ENCODE measurements around the gene EMILIN2.

Gene EMILIN2

DNA sequence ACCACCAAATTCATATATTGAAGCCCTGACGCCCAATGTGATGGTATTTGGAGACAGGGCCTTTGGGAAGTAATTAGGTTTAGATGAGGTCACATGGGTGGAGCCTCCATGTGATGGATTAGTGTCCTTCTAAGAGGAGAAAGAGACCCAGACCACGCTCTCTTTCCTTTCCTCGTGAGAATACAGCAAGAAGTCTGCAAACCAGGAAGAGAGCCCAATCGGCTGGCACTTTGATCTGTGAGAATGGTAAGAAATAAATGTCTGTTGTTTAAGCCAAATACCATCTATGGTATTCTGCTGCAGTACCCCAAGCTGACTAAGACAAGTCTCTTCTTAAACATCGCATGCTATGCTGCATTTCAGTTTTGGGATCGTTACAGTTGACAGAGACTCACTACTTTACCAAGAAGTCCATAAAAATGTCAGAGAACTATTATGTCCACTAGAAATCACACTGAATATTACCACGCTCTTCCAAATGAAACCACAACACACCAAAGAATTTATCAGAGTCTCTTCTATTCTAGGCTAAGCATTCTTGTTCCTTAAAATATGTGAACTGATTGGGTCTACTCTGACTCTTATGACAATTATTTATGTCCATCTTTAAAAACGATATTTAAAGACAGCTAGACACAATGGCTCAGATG lies 117.7 kb downstream of the EMILIN2 start:
- Mint-ChIP-seq H3K27ac (peak overlapping the region in 1 of 3 experiments; percentile 24), H3K27me3 (ENCODE audit: low read depth) (no peaks in the 10 kb centered on the region)

More for the DNA sequence above, 117.7 kb downstream of the EMILIN2 start:
- Mint-ChIP-seq H3K4me1 (peaks cover 51% of the 10 kb centered on the region), H3K9me3 (no peaks in the 10 kb centered on the region), H3K4me3 (no peak overlapping the region), H3K36me3 (ENCODE audit: low read depth) (peaks cover 11% of the 10 kb centered on the region)
- TF ChIP-seq, protein P1, sequence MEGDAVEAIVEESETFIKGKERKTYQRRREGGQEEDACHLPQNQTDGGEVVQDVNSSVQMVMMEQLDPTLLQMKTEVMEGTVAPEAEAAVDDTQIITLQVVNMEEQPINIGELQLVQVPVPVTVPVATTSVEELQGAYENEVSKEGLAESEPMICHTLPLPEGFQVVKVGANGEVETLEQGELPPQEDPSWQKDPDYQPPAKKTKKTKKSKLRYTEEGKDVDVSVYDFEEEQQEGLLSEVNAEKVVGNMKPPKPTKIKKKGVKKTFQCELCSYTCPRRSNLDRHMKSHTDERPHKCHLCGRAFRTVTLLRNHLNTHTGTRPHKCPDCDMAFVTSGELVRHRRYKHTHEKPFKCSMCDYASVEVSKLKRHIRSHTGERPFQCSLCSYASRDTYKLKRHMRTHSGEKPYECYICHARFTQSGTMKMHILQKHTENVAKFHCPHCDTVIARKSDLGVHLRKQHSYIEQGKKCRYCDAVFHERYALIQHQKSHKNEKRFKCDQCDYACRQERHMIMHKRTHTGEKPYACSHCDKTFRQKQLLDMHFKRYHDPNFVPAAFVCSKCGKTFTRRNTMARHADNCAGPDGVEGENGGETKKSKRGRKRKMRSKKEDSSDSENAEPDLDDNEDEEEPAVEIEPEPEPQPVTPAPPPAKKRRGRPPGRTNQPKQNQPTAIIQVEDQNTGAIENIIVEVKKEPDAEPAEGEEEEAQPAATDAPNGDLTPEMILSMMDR (IDR thresholded peaks at IDR 0.05; ENCODE audit: unreplicated experiment in 3 of 3): no peak
